Loucy (cell line): ENCODE results near the gene KRT76.

Experiments used
- H2AFZ ChIP-seq: fragments of 200-600 bp; sonication (generic); 2 replicates; pipeline ENCODE4 v1.6.0; 2016; ENCODE audit warnings: antibody characterized with exemption, mild to moderate bottlenecking, low read length, moderate library complexity
- H3F3A ChIP-seq: fragments of 200-600 bp; 2 replicates; pipeline ENCODE4 v1.6.0; 2016; ENCODE audit warnings: antibody characterized with exemption, low read depth, mild to moderate bottlenecking
- H3K27me3 ChIP-seq: fragments of 200-600 bp; sonication (generic); 2 replicates; pipeline ENCODE4 v1.6.1; 2014; ENCODE audit warnings: low read length, mild to moderate bottlenecking; ENCODE audit not compliant: insufficient read depth, poor library complexity, severe bottlenecking
- H3K36me3 ChIP-seq: fragments of 200-600 bp; sonication (generic); 2 replicates; pipeline ENCODE4 v1.6.1; 2016; ENCODE audit warnings: low read length; ENCODE audit not compliant: insufficient read depth
- H3K4me1 ChIP-seq: fragments of 200-600 bp; sonication (generic); 2 replicates; pipeline ENCODE4 v1.5.1; 2014; ENCODE audit warnings: low read length, mild to moderate bottlenecking; ENCODE audit not compliant: insufficient read depth, poor library complexity, severe bottlenecking
- H3K4me2 ChIP-seq: fragments of 200-600 bp; sonication (generic); 2 replicates; pipeline ENCODE4 v1.6.0; 2014; ENCODE audit warnings: antibody characterized with exemption, low read length, low read depth, mild to moderate bottlenecking; ENCODE audit not compliant: poor library complexity, severe bottlenecking
- H3K4me3 ChIP-seq: fragments of 200-600 bp; sonication (generic); 2 replicates; pipeline ENCODE4 v1.5.1; 2014; ENCODE audit warnings: low read length, mild to moderate bottlenecking, mixed read lengths; ENCODE audit not compliant: poor library complexity, severe bottlenecking
- H3K79me2 ChIP-seq: fragments of 200-600 bp; sonication (generic); 2 replicates; pipeline ENCODE4 v1.6.1; 2014; ENCODE audit warnings: low read length; ENCODE audit not compliant: insufficient read depth
- H3K9ac ChIP-seq: fragments of 200-600 bp; sonication (generic); 2 replicates; pipeline ENCODE4 v1.6.0; 2014; ENCODE audit warnings: mild to moderate bottlenecking, low read depth, low read length, moderate library complexity; ENCODE audit not compliant: poor library complexity, severe bottlenecking
- H3K9me2 ChIP-seq: fragments of 200-600 bp; sonication (generic); replicated peaks from 2 replicates; pipeline ENCODE4 v1.6.1; 2016; ENCODE audit warnings: low read depth, low read length, mixed read lengths
- H3K9me3 ChIP-seq: fragments of 200-600 bp; sonication (generic); 2 replicates; pipeline ENCODE4 v1.6.1; 2014; ENCODE audit warnings: mild to moderate bottlenecking, antibody characterized with exemption, low read length, low read depth; ENCODE audit not compliant: insufficient read depth
- H4K20me1 ChIP-seq: fragments of 200-600 bp; sonication (generic); 2 replicates; pipeline ENCODE4 v1.6.0; 2014; ENCODE audit warnings: antibody characterized with exemption, low read length, mild to moderate bottlenecking; ENCODE audit not compliant: insufficient read depth, poor library complexity, severe bottlenecking
- CTCF ChIP-seq: fragments of 200-600 bp; sonication (generic); conservative IDR thresholded peaks from 2 replicates; pipeline ENCODE4 v1.5.1; 2014; ENCODE audit warnings: mild to moderate bottlenecking, antibody characterized with exemption, low read length
- EZH2phosphoT487 ChIP-seq: fragments of 200-600 bp; IDR thresholded peaks from 2 replicates; pipeline ENCODE4 v1.6.1; 2018; ENCODE audit warnings: antibody characterized with exemption, mild to moderate bottlenecking, moderate library complexity, borderline replicate concordance

The KRT76 gene

GRCh38 chr12:52818887-52819420, 41.8 kb upstream of the KRT76 start:
- Histone ChIP-seq H3K27me3 (no peaks in the 10 kb centered on the region), H3K36me3 (no peaks in the 10 kb centered on the region), H3K9me2 (no peaks in the 10 kb centered on the region), H3K4me2 (no peak overlapping the region), H3K9me3 (no peaks in the 10 kb centered on the region), H3K9ac (no peak overlapping the region), H3K4me1 (no peaks in the 10 kb centered on the region), H4K20me1 (no peaks in the 10 kb centered on the region), H2AFZ (no peak overlapping the region), H3K4me3 (no peak overlapping the region), H3K79me2 (no peaks in the 10 kb centered on the region), H3F3A (no peaks in the 10 kb centered on the region)
- no peak for TF ChIP-seq CTCF
- no peak for TF ChIP-seq EZH2phosphoT487

- H3K9me2 ChIP-seq = no peaks in the 10 kb centered on the region
- H3K27me3 ChIP-seq = no peaks in the 10 kb centered on the region
- no peaks in the 10 kb centered on the region for H3K79me2 ChIP-seq
- no peaks in the 10 kb centered on the region for H3K36me3 ChIP-seq
- H3K9me3 ChIP-seq = no peaks in the 10 kb centered on the region
- no peak overlapping the region for H2AFZ ChIP-seq
- H4K20me1 ChIP-seq = no peaks in the 10 kb centered on the region
- H3F3A ChIP-seq = no peaks in the 10 kb centered on the region
- H3K4me2 ChIP-seq = no peak overlapping the region
- H3K4me1 ChIP-seq = no peaks in the 10 kb centered on the region
- TF ChIP-seq CTCF (no peak), EZH2phosphoT487 (no peak)
- no peak overlapping the region for H3K4me3 ChIP-seq
- no peak overlapping the region for H3K9ac ChIP-seq
These were observed 41.2 kb upstream of the KRT76 start for GRCh38 chr12:52818388-52818787.

GRCh38 chr12:52817699-52818238, 40.6 kb upstream of the KRT76 start:
- Histone ChIP-seq H3K36me3 (no peaks in the 10 kb centered on the region), H3K4me3 (no peak overlapping the region), H3K9ac (no peak overlapping the region), H2AFZ (no peak overlapping the region), H3K9me2 (no peaks in the 10 kb centered on the region), H3F3A (no peaks in the 10 kb centered on the region), H3K4me2 (no peak overlapping the region), H3K4me1 (no peaks in the 10 kb centered on the region), H4K20me1 (no peaks in the 10 kb centered on the region), H3K27me3 (no peaks in the 10 kb centered on the region), H3K9me3 (no peaks in the 10 kb centered on the region), H3K79me2 (no peaks in the 10 kb centered on the region)
- TF ChIP-seq EZH2phosphoT487 (no peak), CTCF (no peak)
